GM04503 (cell line): ENCODE results near the gene EID3.
"Not testable (repeated sequence)": the region's sequence is repeated elsewhere in the genome, so short reads cannot be mapped to it uniquely, and the experiment has no call there.

Experiments used
- DNase-seq: peaks from one replicate; pipeline ENCODE4 v3.0.0-alpha.2; 2012; ENCODE audit warnings: low read depth

The EID3 gene

GRCh38 chr12:104290320-104290719 is 13.2 kb upstream of the EID3 start:
- no peak for DNase-seq

DNA sequence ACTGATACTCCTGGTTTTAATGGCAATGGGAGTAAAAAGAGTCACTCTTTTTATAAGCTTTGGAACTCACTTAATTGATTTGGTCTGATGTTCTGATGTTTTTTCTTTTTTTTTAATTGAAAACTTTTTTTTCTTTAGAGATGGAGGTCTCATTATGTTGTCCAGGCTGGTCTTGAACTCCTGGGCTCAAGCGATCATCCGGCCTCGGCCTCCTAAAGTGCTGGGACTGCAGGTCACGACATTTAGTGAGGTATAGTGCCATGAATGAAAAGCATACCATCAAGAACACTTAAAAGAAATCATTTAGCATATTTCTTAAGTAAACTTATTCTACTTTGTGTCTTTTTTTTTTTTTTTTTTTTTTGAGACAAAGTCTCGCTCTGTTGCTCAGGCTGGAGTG is 12.7 kb upstream of the EID3 start:
- DNase-seq: no peak

DNA sequence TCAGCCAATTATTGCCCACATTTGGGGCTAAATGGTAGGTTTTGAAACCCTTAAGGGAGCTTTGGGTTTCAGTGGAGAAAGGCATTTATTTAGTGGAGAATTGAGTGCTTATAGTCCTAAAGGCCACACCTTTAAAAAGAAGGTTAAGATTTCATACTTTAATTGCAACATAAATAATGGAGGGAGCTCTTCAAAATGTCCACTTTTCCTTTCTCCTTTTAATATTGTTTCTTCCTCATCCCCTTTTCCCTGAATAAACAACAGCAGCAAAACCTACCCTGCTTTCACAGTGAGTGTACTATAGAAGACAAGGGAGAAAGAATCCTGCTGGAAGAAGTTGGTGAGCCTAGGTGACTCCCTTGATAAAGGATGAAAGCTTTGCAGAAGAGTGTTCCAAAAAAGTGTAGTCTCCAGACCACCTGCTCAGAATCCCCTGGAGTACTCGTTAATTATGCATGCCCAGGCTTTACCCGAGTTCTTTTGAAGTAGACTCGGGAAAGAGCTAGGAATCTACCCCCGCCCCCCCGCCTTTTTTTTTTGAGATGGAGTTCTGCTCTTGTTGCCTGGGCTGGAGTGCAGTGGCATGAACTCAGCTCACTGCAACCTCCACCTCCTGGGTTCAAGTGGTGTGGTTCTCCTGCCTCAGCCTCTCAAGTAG is 11.5 kb upstream of the EID3 start:
- DNase-seq: no peak

DNA sequence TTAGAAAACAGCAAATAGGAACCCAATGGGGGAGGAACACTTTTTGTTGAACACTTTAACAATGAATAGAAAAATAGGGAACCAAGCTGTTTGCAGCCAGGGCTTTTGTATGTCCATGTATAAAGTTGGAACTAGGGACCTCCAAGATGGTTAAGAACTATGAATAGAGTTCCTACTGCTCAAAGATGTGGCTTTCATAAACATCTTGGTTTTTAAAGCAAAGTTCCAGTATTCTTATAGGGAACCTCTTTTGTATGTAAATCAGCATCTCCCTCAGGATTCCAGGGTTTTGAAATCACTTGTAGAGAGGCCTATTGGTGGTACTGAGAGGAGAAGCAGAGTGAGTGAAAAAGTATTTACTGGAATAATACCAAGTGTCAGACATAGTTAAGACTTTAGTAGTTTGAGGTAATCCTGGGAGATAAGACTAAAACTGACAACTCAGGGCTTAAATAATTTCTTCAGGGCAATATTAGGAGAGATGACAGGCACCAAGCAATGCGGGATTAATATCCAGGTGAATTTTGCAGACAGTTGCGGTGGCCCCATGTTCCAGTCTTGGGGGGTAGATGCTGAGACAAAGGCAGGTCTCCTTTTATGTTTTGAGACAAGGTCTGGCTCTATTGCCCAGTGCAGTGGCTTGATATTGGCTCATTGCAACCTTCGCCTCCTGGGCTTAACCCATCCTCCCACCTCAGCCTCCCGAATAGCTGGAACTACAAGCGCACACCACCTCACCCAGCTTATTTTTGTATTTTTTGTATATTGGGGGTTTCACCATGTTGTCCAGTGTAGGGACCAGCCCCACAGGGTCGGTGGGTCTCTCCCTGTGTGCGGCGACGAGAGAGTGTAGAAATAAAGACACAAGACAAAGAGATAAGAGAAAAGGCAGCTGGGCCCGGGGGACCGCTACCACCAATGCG is 10.4 kb upstream of the EID3 start:
- no peak for DNase-seq

- DNase-seq: not testable (repeated sequence)
These were observed 9.2 kb upstream of the EID3 start for GRCh38 chr12:104294158-104294859.

DNA sequence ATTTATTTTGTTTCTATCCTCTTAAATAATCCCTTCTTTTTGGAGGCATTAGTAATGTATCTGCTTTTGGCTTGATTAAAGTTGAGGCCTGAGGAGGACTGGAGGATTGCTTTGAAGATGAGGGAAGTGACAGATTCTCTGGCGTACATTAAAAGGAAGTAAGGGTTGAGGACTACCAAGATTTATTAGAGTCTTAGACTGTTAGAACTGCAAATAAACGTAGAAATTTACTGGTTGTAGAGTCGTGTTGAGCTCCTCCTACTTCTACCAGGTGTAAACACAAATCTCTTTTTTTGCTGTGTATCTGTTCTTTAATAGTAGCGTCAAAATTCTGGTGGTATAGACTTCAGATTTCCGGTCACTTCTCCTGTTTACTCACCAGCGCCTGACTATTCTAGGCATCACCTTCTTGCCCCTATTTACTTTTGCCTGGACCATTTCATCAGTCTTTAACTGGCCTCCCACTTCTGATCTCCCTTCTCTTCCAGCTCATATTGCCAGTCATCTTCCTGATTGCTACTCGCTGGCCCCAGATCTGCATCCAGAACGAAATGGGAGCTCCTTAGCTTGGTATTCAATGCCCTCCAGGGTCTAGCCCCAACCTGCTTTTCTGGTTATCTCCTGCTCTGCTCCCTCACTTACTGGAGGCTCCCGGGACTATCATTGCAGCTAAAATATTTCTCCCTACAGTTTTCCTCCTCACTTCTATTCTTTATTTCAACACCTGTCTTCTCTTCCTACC is 8.4 kb upstream of the EID3 start:
- no peak for DNase-seq

DNA sequence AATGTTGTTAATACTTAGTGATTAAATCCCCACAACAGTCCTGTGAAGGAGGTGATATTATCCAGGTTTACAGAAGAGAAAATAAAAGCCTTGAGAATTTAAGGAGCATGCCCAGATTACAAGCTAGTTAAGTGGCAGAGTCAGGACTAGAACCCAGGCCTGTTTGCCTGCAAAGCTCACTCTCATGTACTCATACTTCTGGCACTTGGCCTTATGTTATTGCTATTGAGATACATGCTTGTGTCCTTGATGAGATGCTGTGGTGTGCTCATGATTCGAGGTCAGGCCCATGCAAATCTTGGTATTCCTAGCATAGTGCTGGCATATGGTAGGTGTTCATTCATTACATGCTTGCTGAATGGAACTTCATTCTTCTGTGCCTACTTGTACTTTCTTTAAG is 7.6 kb upstream of the EID3 start:
- DNase-seq: no peak

GRCh38 chr12:104296718-104297117 is 6.8 kb upstream of the EID3 start:
- no peak for DNase-seq

DNA sequence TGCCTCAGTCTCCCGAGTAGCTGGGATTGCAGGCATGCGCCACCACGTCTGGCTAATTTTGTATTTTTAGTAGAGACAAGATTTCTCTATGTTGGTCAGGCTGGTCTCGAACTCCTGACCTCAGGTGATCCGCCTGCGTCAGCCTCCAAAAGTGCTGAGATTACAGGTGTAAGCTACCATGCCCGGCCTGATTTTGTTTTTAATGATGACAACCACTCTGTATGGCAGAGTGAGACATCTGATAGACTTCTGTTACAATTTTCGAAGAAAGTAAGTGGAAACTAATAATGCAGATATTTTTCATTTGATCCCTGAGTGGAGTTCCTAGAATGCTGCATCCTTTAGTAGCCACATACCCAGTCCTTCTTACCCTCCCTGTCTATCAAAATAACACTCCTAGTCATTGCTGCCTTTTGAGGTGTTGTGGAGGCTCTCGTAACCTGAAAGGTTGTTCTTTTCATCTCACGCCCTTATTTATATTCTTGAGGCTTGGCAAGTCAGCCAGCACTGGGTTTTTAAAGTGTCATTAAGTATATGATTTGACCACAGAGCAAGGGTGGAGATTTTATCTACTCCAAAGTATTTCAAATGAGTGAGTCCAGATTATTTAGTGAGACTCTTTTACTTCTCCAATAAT is 5.9 kb upstream of the EID3 start:
- no peak for DNase-seq

DNA sequence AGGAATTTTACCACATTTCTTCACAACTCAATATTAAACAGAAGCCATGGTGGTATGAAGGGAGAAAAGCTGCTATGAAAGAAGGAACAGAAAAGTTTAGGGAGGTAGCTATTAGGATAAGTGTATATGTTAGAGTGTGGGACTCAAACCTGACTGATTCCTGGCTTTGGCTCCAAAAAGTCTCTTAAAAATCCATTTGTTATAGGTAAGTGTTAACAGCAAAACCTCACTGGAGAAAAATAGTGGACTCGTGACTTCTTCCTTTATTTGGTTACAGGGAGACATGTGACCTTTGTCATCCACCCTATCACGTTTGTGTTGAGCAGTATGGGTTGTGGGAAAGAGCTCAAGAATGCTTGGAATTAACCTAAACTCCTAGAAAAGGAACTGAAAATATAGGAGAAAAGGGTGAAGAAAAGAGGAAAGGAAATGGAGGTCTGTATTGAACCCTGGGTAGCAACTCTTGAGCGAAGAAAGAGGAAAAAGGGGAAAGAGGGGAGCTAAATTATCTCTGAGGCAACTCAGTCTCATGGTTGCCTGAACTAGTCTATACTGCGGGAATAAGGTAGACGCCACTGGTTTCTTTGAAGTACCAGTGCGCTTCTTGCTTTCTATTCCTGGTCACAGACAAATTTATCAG is 3.6 kb upstream of the EID3 start:
- DNase-seq: no peak

DNA sequence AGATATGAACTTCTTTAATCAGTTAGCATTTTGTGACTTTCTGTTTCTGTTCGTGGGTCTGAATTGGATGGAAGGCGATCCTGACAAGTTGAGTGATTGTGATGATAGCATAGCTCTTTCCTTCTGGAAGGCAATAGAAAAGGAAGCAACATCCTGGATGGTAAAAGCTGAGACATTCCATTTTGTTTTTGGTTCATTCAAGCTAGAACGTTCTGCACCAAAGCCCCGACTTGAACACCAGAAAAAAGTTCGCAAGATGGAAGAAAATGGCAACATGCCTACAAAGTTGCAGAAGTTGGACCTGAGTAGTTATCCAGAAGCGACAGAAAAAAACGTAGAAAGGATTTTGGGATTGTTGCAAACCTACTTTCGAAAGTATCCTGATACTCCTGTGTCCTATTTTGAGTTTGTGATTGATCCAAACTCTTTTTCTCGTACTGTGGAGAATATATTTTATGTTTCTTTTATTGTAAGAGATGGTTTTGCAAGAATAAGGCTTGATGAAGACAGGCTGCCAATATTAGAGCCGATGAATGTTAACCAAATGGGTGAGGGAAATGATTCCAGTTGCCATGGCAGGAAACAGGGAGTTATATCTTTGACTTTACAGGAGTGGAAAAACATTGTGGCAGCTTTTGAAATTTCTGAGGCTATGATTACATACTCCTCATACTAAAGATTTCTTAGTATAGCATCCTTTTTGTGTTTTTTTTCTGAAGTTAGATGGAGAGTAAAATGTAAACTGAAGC is 896 bp downstream of the EID3 start:
- peak; percentile 29 for DNase-seq

GRCh38 chr12:104305349-104305748 is 1.8 kb downstream of the EID3 start:
- DNase-seq: no peak

DNA sequence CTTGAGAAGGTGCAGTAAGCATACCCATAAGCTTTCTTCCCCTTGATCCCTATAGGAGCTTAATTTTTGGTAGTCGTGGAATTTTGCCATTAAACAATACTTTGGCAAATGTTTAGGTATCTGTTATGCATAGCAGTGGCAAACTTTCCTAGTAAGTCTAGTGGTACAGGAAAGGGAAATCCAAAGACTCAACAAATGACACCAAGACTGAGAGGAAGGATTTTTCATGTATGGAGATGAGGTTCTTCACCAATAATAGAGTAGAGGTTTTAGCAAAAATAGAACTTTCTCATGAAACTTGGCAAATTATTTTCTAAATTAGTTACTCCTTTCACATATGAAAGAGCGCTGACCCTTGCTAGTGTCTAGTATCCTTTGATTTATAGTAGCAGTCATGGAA is 2.8 kb downstream of the EID3 start:
- DNase-seq: no peak

DNA sequence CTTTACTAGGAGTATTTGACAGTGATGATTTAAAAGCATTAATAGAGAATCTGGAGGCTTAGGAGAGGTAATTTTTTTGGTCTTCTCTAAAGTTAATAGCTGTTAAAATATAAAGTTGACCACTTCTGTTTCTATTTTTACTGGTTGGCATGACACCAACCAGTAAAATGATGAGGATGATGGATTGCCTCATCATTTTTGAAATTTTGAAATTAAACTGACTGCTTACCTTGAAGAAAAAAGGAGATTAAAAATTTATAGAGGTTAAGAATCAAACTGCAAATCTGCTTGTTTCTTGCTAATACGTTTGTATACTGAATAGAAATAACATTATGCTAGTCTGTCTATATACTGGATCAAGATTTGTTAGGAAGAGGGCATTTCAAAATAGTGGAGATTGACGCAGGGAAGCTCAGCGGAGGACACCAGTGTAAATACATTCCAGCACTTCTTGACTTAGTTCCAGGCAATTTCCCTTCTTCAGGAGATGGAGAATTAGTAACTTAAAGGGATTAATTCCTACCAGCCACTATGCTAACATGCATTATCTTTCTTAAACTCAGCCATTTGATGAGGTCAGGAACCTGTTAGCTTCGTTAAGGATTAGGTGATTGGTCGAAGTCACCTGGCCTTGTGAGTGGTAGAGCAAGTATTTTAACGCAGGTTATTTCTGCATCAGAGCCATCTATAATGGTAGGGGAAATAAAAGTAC is 3.6 kb downstream of the EID3 start:
- no peak for DNase-seq

- DNase-seq: no peak
These were observed 4.1 kb downstream of the EID3 start for GRCh38 chr12:104307655-104308000.

DNA sequence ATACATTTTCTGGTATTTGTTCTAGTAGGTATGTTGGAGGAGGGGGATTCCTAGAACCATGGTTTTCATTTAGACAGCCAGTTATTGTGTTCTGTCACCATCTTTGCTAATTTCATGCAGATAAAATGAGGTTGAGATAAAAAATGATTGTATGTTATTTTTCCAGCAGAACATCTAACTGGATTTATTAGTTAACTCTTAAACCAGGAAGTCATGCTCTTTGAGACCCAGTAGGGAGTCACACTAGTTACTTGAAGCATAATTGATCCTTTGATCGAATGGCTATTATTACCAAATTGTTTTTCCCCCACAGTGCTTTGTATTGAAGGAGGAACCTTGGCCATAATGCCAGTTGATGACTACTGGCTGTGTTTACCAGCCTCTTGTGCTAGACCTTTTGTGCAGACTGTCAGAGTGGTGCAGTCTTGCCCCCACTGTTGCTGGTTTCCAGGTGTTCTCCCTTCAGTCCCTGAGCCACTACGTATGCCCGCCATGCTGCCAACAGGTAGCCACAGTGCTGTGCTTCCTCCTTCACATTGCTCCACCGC is 6.0 kb downstream of the EID3 start:
- DNase-seq: no peak

DNA sequence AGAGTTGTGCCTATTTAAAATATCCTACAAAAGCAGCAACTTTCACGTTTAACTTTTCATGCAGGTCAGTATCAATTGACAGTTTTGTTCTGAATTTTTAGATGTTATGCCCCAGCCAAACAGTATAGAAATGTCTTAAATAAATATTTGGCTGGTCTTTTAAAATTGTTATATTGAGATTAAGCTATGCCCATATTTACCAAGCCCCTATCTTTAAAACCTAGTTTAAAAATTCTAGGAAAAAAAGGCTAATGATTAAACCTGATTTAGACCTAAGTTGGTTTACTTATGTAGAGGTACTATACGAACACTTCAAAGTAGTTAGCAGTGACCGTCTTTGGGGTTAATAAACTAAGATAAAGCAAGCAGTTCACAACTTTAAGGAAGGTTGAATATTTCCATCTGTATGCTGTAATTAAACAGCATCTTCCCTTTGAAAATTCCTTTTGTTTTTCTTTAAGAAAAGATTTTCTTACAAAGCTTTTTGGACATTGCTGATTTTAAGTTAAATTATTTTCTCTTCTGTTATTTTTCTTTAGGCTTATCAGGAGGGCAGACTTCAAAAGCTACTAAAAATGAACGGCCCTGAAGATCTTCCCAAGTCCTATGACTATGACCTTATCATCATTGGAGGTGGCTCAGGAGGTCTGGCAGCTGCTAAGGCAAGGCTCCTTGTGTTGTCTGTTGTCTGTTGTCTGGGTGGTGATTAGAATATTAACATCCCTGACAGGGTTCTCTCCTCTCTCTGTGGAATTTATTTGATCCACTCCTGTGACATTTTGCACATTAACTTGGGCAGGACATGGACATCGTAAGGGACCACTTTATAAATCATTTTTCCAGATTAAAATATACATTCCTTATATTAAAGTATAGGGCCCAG is 7.5 kb downstream of the EID3 start:
- DNase-seq: no peak

- DNase-seq: no peak
These were observed 8.7 kb downstream of the EID3 start for GRCh38 chr12:104312202-104312601.

DNA sequence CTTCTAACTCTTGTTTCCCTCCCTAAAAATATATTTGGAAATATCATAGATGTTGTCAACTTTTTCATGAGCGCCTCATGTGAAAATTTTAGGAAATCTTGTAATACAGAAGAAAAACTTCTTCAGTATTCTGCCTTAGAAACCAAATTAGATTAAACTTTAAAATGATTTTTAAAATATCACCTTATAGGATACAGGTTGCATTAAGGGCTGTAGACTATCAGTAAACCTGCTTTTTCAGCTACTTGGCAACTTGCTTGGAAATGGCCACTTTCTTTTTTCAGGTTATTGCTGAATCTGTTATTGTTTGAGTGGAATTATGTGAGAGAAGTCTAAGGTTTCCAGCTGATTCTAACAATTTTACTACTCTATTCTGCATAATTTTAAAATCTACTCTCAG is 9.1 kb downstream of the EID3 start:
- DNase-seq: no peak
